IPS DF 19.7 (cell line): ENCODE results near the gene EPHA10.
"Not testable (repeated sequence)": the region's sequence is repeated elsewhere in the genome, so short reads cannot be mapped to it uniquely, and the experiment has no call there.

ENCODE experiments used
- DNase-seq: peaks from one replicate; pipeline ENCODE4 v3.0.0-alpha.2; 2013; ENCODE audit warnings: low read depth, low spot score

EPHA10 gene

GRCh38 chr1:37771440-37771839 lies 6.5 kb upstream of the EPHA10 start:
- DNase-seq: not testable (repeated sequence)

- no peak for DNase-seq
Measured at GRCh38 chr1:37767488-37767887, 2.6 kb upstream of the EPHA10 start.

GRCh38 chr1:37765916-37766664 lies 1.2 kb upstream of the EPHA10 start:
- no peak for DNase-seq

GRCh38 chr1:37764414-37764825 lies 500 bp downstream of the EPHA10 start:
- DNase-seq: no peak

GRCh38 chr1:37763791-37764413 lies 1.0 kb downstream of the EPHA10 start:
- no peak for DNase-seq

- DNase-seq: no peak
Measured at GRCh38 chr1:37762516-37762915, 2.4 kb downstream of the EPHA10 start.

- DNase-seq: no peak
Measured at GRCh38 chr1:37761416-37762095, 3.4 kb downstream of the EPHA10 start.

GRCh38 chr1:37759451-37759850 lies 5.5 kb downstream of the EPHA10 start:
- DNase-seq: no peak

GRCh38 chr1:37755951-37756560 lies 8.9 kb downstream of the EPHA10 start:
- no peak for DNase-seq

GRCh38 chr1:37755290-37755689 lies 9.6 kb downstream of the EPHA10 start:
- DNase-seq: no peak

GRCh38 chr1:37753473-37754321 lies 11.2 kb downstream of the EPHA10 start:
- no peak for DNase-seq

- no peak for DNase-seq
Measured at GRCh38 chr1:37752583-37753471, 12.1 kb downstream of the EPHA10 start.

GRCh38 chr1:37752213-37752582 lies 12.7 kb downstream of the EPHA10 start:
- no peak for DNase-seq

GRCh38 chr1:37748565-37748964 lies 16.4 kb downstream of the EPHA10 start:
- DNase-seq: no peak

- DNase-seq: no peak
Measured at GRCh38 chr1:37746806-37747205, 18.1 kb downstream of the EPHA10 start.

GRCh38 chr1:37741662-37742061 lies 23.3 kb downstream of the EPHA10 start:
- DNase-seq: no peak

- DNase-seq: no peak
Measured at GRCh38 chr1:37741130-37741529, 23.8 kb downstream of the EPHA10 start.

- DNase-seq: no peak
Measured at GRCh38 chr1:37739222-37739621, 25.7 kb downstream of the EPHA10 start.

GRCh38 chr1:37738619-37739018 lies 26.3 kb downstream of the EPHA10 start:
- DNase-seq: not testable (repeated sequence)

GRCh38 chr1:37737975-37738374 lies 26.9 kb downstream of the EPHA10 start:
- not testable (repeated sequence) for DNase-seq
